ENCODE measurements around the gene RBBP9.
"Not testable (repeated sequence)": the region's sequence is repeated elsewhere in the genome, so short reads cannot be mapped to it uniquely, and the experiment has no call there.

Gene RBBP9

DNA sequence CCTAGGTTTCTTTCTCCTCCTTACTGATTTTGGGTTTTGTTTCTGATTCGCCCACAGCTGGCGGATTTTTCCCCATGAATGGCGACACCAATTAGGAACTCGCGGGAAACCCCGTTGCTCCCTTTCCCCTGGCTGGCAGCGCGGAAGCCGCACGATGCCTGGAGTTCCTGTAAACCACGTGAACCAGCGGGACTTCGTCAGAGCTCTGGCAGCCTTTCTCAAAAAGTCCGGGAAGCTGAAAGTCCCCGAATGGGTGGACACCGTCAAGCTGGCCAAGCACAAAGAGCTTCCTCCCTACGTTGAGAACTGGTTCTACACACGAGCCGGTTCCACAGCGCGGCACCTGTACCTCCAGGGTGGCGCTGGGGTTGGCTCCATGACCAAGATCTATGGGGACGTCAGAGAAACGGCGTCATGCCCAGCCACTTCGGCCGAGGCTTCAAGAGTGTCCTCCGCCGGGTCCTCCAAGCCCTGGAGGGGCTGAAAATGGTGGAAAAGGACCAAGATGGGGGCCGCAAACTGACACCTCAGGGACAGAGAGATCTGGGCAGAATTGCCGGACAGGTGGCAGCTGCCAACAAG lies 7.5 kb upstream of the RBBP9 start:
- DNase-seq, result no peak

GRCh38 chr20:18501672-18502071 lies 4.6 kb upstream of the RBBP9 start:
- not testable (repeated sequence) for DNase-seq

DNA sequence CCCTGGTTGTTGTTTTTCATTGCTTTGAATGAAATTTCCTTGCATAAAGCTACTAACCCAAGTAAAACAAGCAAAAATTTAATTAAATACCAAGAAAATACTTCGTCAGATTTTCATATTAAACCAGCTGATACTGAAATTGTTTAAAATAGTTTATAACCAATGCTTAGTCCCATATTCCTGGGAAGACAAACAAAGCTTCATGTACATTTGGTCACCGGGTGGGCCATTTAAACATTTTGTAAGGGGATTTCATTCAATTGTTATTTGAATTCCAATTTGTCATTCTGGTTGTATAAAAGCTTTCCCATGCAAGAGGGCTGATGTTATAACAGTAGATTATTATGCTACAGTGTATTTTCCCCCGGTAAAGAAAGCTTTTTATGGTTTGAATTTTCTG lies 578 bp upstream of the RBBP9 start:
- no peak for DNase-seq

DNA sequence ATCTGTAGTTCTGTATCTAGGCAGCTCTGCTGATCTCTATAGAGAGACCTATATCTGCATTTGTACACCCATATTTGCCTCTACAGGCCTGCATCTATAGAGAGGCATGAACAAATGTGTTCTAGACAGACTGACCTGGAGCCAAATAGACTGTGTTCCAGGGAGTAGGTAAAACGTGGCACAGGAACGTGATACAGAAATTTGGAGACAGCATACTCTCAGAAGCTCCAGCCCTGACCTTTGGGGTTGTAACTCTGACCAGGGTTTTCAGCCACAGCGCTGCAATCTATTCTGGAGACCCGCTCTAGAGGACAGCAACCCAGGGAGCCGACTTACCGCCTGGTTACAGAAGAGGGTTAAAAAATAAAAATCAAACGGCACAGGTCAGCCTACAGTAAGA lies 983 bp downstream of the RBBP9 start:
- DNase-seq, result no peak

GRCh38 chr20:18488301-18488700 lies 8.7 kb downstream of the RBBP9 start:
- no peak for DNase-seq

- DNase-seq, result no peak
Measured at GRCh38 chr20:18481596-18481995, 15.4 kb downstream of the RBBP9 start.

- no peak for DNase-seq
Measured at GRCh38 chr20:18477821-18478220, 19.2 kb downstream of the RBBP9 start.

GRCh38 chr20:18477218-18477617 lies 19.8 kb downstream of the RBBP9 start:
- no peak for DNase-seq

DNA sequence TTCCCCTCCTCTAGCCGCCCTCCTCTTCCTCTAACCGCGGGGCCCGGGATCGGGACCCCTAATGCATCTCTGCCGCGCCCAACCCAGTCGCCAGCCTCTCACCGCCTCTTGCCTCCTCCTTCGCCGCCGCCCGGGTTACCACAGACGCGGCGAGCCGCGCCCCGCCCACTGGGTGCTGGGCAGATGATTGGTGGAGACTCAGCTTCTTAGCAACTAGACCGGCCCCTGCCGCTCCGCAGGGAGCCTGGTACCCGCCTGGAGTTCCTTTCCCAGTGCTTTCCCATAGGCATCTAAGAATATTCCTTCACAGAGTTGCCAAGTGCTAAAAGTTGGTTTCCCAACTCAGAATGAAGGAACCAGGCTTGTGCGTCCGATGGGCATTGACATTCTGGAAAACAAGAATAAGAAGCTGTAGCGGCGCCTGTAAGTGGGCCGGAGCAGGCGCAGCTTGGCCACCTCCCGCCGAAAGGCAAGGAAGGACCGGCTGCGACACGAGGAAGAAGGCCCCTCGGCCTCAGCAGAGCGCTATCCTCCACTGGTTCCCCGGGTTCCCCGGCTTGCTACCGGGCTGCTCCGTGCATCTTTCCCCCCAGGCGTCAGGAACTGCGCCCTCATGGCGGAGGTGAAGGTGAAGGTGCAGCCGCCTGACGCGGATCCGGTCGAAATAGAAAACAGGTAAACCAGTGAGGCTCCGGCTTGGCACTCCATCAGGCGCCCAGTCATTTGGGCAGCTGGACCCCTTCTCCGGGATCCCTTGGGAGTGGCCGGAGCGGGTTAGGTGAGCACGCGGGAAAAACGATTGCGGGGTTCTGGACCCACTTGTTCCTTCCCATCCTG lies 29.9 kb downstream of the RBBP9 start, which contains the start of the genes DZANK1 and POLR3F:
DZANK1 (minus strand) TSS at position 137 of the 837 bp plus-strand sequence. CDS start 1,672 bp downstream, outside the sequence.
POLR3F (plus strand) TSS at position 497 of the 837 bp plus-strand sequence; CDS start at position 614, 117 bp downstream.
- peak; percentile 94 for DNase-seq

DNA sequence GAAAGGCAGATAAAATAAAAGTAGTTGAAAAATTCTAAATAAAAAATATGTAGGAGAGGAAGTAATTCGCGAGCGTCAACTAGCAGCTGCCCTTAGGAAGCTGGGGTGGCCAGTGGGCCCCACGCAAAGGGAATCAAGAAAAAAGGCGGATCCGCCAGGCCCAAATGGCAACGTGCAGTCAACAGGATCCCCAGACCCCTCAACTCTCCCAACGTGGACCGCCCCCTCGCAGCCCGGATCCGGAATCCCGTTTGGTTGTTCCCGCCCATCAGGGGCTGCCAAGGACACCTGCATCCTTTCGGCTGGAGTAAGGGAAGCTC lies 30.5 kb downstream of the RBBP9 start:
- no peak for DNase-seq

- DNase-seq, result no peak
Measured at GRCh38 chr20:18465536-18466200, 31.4 kb downstream of the RBBP9 start.

- no peak for DNase-seq
Measured at GRCh38 chr20:18456600-18456999, 40.4 kb downstream of the RBBP9 start.

- no peak for DNase-seq
Measured at GRCh38 chr20:18443886-18444285, 53.1 kb downstream of the RBBP9 start.

DNA sequence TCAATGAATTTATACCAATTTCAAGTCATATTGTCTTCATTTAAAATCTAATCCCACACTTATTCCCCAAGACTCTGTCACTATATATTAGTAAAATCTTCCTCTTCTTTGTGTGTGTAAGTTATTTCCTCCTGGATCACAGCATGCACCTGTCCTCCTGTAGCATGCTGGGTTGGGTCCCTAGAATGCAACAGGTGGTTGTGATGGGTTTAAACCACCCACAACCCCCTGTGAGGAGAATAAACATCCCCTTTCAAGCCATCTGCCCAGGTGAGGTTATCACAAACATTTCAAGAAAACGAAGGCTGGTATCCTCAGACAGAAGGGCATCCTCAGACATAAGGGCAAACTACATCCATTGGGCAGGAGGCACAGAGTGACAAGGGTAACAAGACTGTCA lies 56.6 kb downstream of the RBBP9 start:
- no peak for DNase-seq

GRCh38 chr20:18436847-18437246 lies 60.2 kb downstream of the RBBP9 start:
- DNase-seq, result no peak

All from CD4-positive, alpha-beta T cell treated with Interleukin-17A for 4 hours (primary cell).